Nephron (organoid): ENCODE data around the gene PCYT1A.
A peak's percentile ranks its signal among the peaks of the same experiment; 100 is the strongest.
"Not testable (repeated sequence)": the region's sequence is repeated elsewhere in the genome, so short reads cannot be mapped to it uniquely, and the experiment has no call there.

Experiments used
- H3K27ac Mint-ChIP-seq, 3 experiments: 2 replicates each; pipeline ENCODE4 v1.8.0; 2020; ENCODE audit warnings: mixed read lengths in 3 of 3, mild to moderate bottlenecking in 2 of 3, moderate library complexity in 1 of 3
- H3K27me3 Mint-ChIP-seq: 2 replicates; pipeline ENCODE4 v1.8.0; 2021; ENCODE audit warnings: low read depth, mild to moderate bottlenecking, moderate library complexity, mixed read lengths
- H3K36me3 Mint-ChIP-seq: 2 replicates; pipeline ENCODE4 v1.8.0; 2020; ENCODE audit warnings: low read depth, mixed read lengths
- H3K4me1 Mint-ChIP-seq: 2 replicates; pipeline ENCODE4 v1.8.0; 2020; ENCODE audit warnings: mixed read lengths
- H3K4me3 Mint-ChIP-seq, 3 experiments: 2 replicates each; pipeline ENCODE4 v1.8.0; 2020; ENCODE audit warnings: mild to moderate bottlenecking in 3 of 3, mixed read lengths in 3 of 3, moderate library complexity in 2 of 3
- H3K9me3 Mint-ChIP-seq: 2 replicates; pipeline ENCODE4 v1.8.0; 2020; ENCODE audit warnings: mixed read lengths
- CTCF ChIP-seq, 3 experiments: fragments of 200-600 bp; sonication (generic); IDR thresholded peaks; one replicate each; pipeline ENCODE4 v1.5.0; 2021; ENCODE audit warnings: antibody characterized with exemption in 3 of 3; ENCODE audit not compliant: unreplicated experiment in 3 of 3

PCYT1A gene

GRCh38 chr3:196210673-196211556 is 76.6 kb downstream of the PCYT1A start, which contains the start of gene ZDHHC19:
ZDHHC19 (minus strand) TSS chr3:196211400; CDS start chr3:196211315, 85 bp downstream.
- Mint-ChIP-seq H3K27ac (no peak within 1 kb of the TSS), H3K27me3 (peaks cover 27% of the 10 kb centered on the region), H3K9me3 (peaks cover 4% of the 10 kb centered on the region), H3K4me3 (no peak within 1 kb of the TSS), H3K36me3 (no peaks in the 10 kb centered on the region), H3K4me1 (no peaks in the 10 kb centered on the region)
- no peak for TF ChIP-seq CTCF (IDR thresholded peaks at IDR 0.05; ENCODE audit: unreplicated experiment in 3 of 3)

- not testable (repeated sequence) for H3K27ac Mint-ChIP-seq, H3K4me1 Mint-ChIP-seq, H3K36me3 Mint-ChIP-seq, H3K9me3 Mint-ChIP-seq, H3K4me3 Mint-ChIP-seq
- H3K27me3 Mint-ChIP-seq = peaks cover 29% of the 10 kb centered on the region
Observed at GRCh38 chr3:196209944-196210672, 77.4 kb downstream of the PCYT1A start.

- no peaks in the 10 kb centered on the region for H3K36me3 Mint-ChIP-seq
- no peak overlapping the region for H3K27ac Mint-ChIP-seq
- no peak for TF ChIP-seq CTCF (IDR thresholded peaks at IDR 0.05; ENCODE audit: unreplicated experiment in 3 of 3)
- peaks cover 8% of the 10 kb centered on the region for H3K9me3 Mint-ChIP-seq
- peaks cover 35% of the 10 kb centered on the region for H3K27me3 Mint-ChIP-seq
- H3K4me1 Mint-ChIP-seq = no peaks in the 10 kb centered on the region
- H3K4me3 Mint-ChIP-seq = no peak overlapping the region
Observed at GRCh38 chr3:196208942-196209695, 78.4 kb downstream of the PCYT1A start.

- no peaks in the 10 kb centered on the region for H3K4me1 Mint-ChIP-seq
- no peak overlapping the region for H3K27ac Mint-ChIP-seq
- H3K27me3 Mint-ChIP-seq = peaks cover 46% of the 10 kb centered on the region
- no peaks in the 10 kb centered on the region for H3K36me3 Mint-ChIP-seq
- peak overlapping the region; percentile 58 to 78 (median 72) for H3K4me3 Mint-ChIP-seq
- no peak for TF ChIP-seq CTCF (IDR thresholded peaks at IDR 0.05; ENCODE audit: unreplicated experiment in 3 of 3)
- peaks cover 8% of the 10 kb centered on the region for H3K9me3 Mint-ChIP-seq
Observed at GRCh38 chr3:196207833-196208607, 79.5 kb downstream of the PCYT1A start.

GRCh38 chr3:196207159-196207832 is 80.2 kb downstream of the PCYT1A start:
- TF ChIP-seq CTCF (IDR thresholded peaks at IDR 0.05; ENCODE audit: unreplicated experiment in 3 of 3) = no peak
- Mint-ChIP-seq H3K4me1 (no peaks in the 10 kb centered on the region), H3K27ac (no peak overlapping the region), H3K27me3 (peaks cover 46% of the 10 kb centered on the region), H3K36me3 (no peaks in the 10 kb centered on the region), H3K4me3 (peak overlapping the region in 1 of 3 experiments; percentile 72), H3K9me3 (peaks cover 8% of the 10 kb centered on the region)

- not testable (repeated sequence) for H3K27ac Mint-ChIP-seq, H3K9me3 Mint-ChIP-seq, H3K4me3 Mint-ChIP-seq, H3K4me1 Mint-ChIP-seq, H3K36me3 Mint-ChIP-seq
- peaks cover 46% of the 10 kb centered on the region for H3K27me3 Mint-ChIP-seq
Observed at GRCh38 chr3:196205442-196206205, 81.9 kb downstream of the PCYT1A start.
